ENCODE data around the gene SSBP2.

The SSBP2 gene

GRCh38 chr5:81774374-81774773 lies 23.5 kb upstream of the SSBP2 start:
- TF ChIP-seq RAD21 (IDR thresholded peaks at IDR 0.05; ENCODE audit: low read depth) (no peak), CREB1 (IDR thresholded peaks at IDR 0.05; ENCODE audit: low read depth) (no peak), NFIC (IDR thresholded peaks at IDR 0.05) (no peak), ZBTB7A (IDR thresholded peaks at IDR 0.05; ENCODE audit: low read depth) (no peak), TAF1 (IDR thresholded peaks at IDR 0.05; ENCODE audit: low read depth) (no peak), EP300 (IDR thresholded peaks at IDR 0.05; ENCODE audit: borderline replicate concordance) (no peak), YY1 (IDR thresholded peaks at IDR 0.05; ENCODE audit: low read depth) (no peak), FOXM1 (IDR thresholded peaks at IDR 0.05; ENCODE audit: borderline replicate concordance, low read depth) (no peak), USF1 (IDR thresholded peaks at IDR 0.05) (no peak), TCF12 (IDR thresholded peaks at IDR 0.05; ENCODE audit: low read depth) (no peak), REST (IDR thresholded peaks at IDR 0.05; ENCODE audit: low read depth) (no peak), TEAD4 (IDR thresholded peaks at IDR 0.05) (no peak), MAX (IDR thresholded peaks at IDR 0.05) (no peak), CEBPB (IDR thresholded peaks at IDR 0.05) (no peak), EGR1 (IDR thresholded peaks at IDR 0.05) (no peak)

GRCh38 chr5:81773574-81773973 lies 22.7 kb upstream of the SSBP2 start:
- TF ChIP-seq TEAD4 (IDR thresholded peaks at IDR 0.05) (no peak), TCF12 (IDR thresholded peaks at IDR 0.05; ENCODE audit: low read depth) (no peak), CEBPB (IDR thresholded peaks at IDR 0.05) (no peak), TAF1 (IDR thresholded peaks at IDR 0.05; ENCODE audit: low read depth) (no peak), EP300 (IDR thresholded peaks at IDR 0.05; ENCODE audit: borderline replicate concordance) (no peak), EGR1 (IDR thresholded peaks at IDR 0.05) (no peak), YY1 (IDR thresholded peaks at IDR 0.05; ENCODE audit: low read depth) (no peak), NFIC (IDR thresholded peaks at IDR 0.05) (no peak), ZBTB7A (IDR thresholded peaks at IDR 0.05; ENCODE audit: low read depth) (no peak), FOXM1 (IDR thresholded peaks at IDR 0.05; ENCODE audit: borderline replicate concordance, low read depth) (no peak), MAX (IDR thresholded peaks at IDR 0.05) (no peak), RAD21 (IDR thresholded peaks at IDR 0.05; ENCODE audit: low read depth) (no peak), USF1 (IDR thresholded peaks at IDR 0.05) (no peak), REST (IDR thresholded peaks at IDR 0.05; ENCODE audit: low read depth) (no peak), CREB1 (IDR thresholded peaks at IDR 0.05; ENCODE audit: low read depth) (no peak)

- TF ChIP-seq TEAD4 (IDR thresholded peaks at IDR 0.05) = no peak
- TF ChIP-seq YY1 (IDR thresholded peaks at IDR 0.05; ENCODE audit: low read depth) = no peak
- TF ChIP-seq USF1 (IDR thresholded peaks at IDR 0.05) = no peak
- no peak for TF ChIP-seq MAX (IDR thresholded peaks at IDR 0.05)
- TF ChIP-seq RAD21 (IDR thresholded peaks at IDR 0.05; ENCODE audit: low read depth) = no peak
- no peak for TF ChIP-seq ZBTB7A (IDR thresholded peaks at IDR 0.05; ENCODE audit: low read depth)
- no peak for TF ChIP-seq NFIC (IDR thresholded peaks at IDR 0.05)
These were observed 22.3 kb upstream of the SSBP2 start for GRCh38 chr5:81773161-81773560.

- no peak for TF ChIP-seq CEBPB (IDR thresholded peaks at IDR 0.05)
- no peak for TF ChIP-seq USF1 (IDR thresholded peaks at IDR 0.05)
- no peak for TF ChIP-seq RAD21 (IDR thresholded peaks at IDR 0.05; ENCODE audit: low read depth)
- TF ChIP-seq EP300 (IDR thresholded peaks at IDR 0.05; ENCODE audit: borderline replicate concordance) = no peak
These were observed 21.6 kb upstream of the SSBP2 start for GRCh38 chr5:81772488-81772887.

GRCh38 chr5:81768935-81769452 lies 18.1 kb upstream of the SSBP2 start:
- TF ChIP-seq MAX (IDR thresholded peaks at IDR 0.05) (no peak), REST (IDR thresholded peaks at IDR 0.05; ENCODE audit: low read depth) (no peak), CEBPB (IDR thresholded peaks at IDR 0.05) (no peak), USF1 (IDR thresholded peaks at IDR 0.05) (no peak), TEAD4 (IDR thresholded peaks at IDR 0.05) (no peak), RAD21 (IDR thresholded peaks at IDR 0.05; ENCODE audit: low read depth) (no peak), FOXM1 (IDR thresholded peaks at IDR 0.05; ENCODE audit: borderline replicate concordance, low read depth) (no peak), TAF1 (IDR thresholded peaks at IDR 0.05; ENCODE audit: low read depth) (no peak), ZBTB7A (IDR thresholded peaks at IDR 0.05; ENCODE audit: low read depth) (no peak), EGR1 (IDR thresholded peaks at IDR 0.05) (no peak), CREB1 (IDR thresholded peaks at IDR 0.05; ENCODE audit: low read depth) (no peak), EP300 (IDR thresholded peaks at IDR 0.05; ENCODE audit: borderline replicate concordance) (no peak)

All from Ishikawa (cell line).